GM23338 (cell line): ENCODE results near the gene SGCG.

Experiments
- CREB1 ChIP-seq: fragments of 250-450 bp; sonication (Bioruptor Pico); IDR thresholded peaks from 2 replicates; pipeline ENCODE4 v1.5.0; 2020; ENCODE audit warnings: low read depth, mild to moderate bottlenecking, moderate library complexity
- EZH2 ChIP-seq: fragments of 200-600 bp; sonication (generic); IDR thresholded peaks from one replicate; pipeline ENCODE4 v1.8.0; 2017; ENCODE audit warnings: antibody characterized with exemption, mild to moderate bottlenecking, low read depth; ENCODE audit not compliant: unreplicated experiment
- EZH2phosphoT487 ChIP-seq: fragments of 200-600 bp; sonication (generic); IDR thresholded peaks from one replicate; pipeline ENCODE4 v1.8.1; 2018; ENCODE audit warnings: antibody characterized with exemption; ENCODE audit not compliant: unreplicated experiment
- JUNB ChIP-seq: IDR thresholded peaks from one replicate; pipeline ENCODE4 v1.6.1; 2016; ENCODE audit warnings: antibody characterized with exemption; ENCODE audit not compliant: unreplicated experiment
- NANOG ChIP-seq: IDR thresholded peaks from 2 replicates; pipeline ENCODE4 v1.6.1; 2016; ENCODE audit warnings: antibody characterized with exemption, borderline replicate concordance
- POLR2AphosphoS5 ChIP-seq: IDR thresholded peaks from 2 replicates; pipeline ENCODE4 v1.6.1; 2016; ENCODE audit warnings: antibody characterized with exemption, low read depth
- STAT1 ChIP-seq: IDR thresholded peaks from one replicate; pipeline ENCODE4 v1.6.1; 2016; ENCODE audit warnings: antibody characterized with exemption; ENCODE audit not compliant: unreplicated experiment
- ZNF114 ChIP-seq: fragments of 250-450 bp; sonication (Bioruptor Pico); IDR thresholded peaks from 2 replicates; pipeline ENCODE4 v1.5.0; 2020; ENCODE audit warnings: mild to moderate bottlenecking, moderate library complexity
- ZNF331 ChIP-seq: fragments of 250-450 bp; sonication (Bioruptor Pico); IDR thresholded peaks from 2 replicates; pipeline ENCODE4 v1.5.0; 2020; ENCODE audit warnings: low read depth, mild to moderate bottlenecking, moderate library complexity
- TF ChIP-seq, protein P1 (sequence below), 2 experiments: fragments of 200-600 bp in 1 of 2; sonication (generic) in 1 of 2; conservative IDR thresholded peaks; 2 replicates each; pipeline versions ENCODE4 v1.5.1 to v1.6.1; 2016 to 2017; ENCODE audit warnings: antibody characterized with exemption in 2 of 2, low read depth in 2 of 2, mild to moderate bottlenecking in 2 of 2, moderate library complexity in 1 of 2
- TF ChIP-seq, protein P2 (sequence below): IDR thresholded peaks from 2 replicates; pipeline ENCODE4 v1.6.1; 2016; ENCODE audit warnings: antibody characterized with exemption
- TF ChIP-seq, protein P3 (sequence below): IDR thresholded peaks from one replicate; pipeline ENCODE4 v1.6.1; 2018; ENCODE audit warnings: antibody characterized with exemption; ENCODE audit not compliant: unreplicated experiment
- TF ChIP-seq, protein P4 (sequence below): fragments of 250-450 bp; sonication (Bioruptor Pico); IDR thresholded peaks from 2 replicates; pipeline ENCODE4 v1.5.0; 2020; ENCODE audit warnings: mild to moderate bottlenecking, moderate library complexity

DNA sequence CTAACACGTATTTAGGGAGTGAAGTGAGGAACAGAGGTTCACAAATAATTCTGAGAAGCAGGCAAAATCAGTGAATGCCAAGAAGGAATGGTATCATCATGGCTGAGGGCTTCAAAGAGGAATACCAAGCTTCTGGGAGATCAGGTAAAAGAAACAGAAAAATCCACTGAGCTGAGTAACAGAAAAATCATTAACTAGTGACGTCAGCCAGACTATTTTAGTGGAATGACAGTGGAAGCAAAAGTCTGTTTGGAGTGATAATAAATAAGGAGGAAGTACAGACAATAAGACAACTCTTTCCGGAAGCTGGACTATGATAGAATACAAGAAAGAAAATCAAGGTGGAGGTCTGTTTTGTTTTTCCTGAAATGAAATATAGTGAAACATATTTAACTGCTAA is 169.2 kb downstream of the SGCG start:
- TF ChIP-seq, protein P1, sequence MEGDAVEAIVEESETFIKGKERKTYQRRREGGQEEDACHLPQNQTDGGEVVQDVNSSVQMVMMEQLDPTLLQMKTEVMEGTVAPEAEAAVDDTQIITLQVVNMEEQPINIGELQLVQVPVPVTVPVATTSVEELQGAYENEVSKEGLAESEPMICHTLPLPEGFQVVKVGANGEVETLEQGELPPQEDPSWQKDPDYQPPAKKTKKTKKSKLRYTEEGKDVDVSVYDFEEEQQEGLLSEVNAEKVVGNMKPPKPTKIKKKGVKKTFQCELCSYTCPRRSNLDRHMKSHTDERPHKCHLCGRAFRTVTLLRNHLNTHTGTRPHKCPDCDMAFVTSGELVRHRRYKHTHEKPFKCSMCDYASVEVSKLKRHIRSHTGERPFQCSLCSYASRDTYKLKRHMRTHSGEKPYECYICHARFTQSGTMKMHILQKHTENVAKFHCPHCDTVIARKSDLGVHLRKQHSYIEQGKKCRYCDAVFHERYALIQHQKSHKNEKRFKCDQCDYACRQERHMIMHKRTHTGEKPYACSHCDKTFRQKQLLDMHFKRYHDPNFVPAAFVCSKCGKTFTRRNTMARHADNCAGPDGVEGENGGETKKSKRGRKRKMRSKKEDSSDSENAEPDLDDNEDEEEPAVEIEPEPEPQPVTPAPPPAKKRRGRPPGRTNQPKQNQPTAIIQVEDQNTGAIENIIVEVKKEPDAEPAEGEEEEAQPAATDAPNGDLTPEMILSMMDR (conservative IDR thresholded peaks at IDR 0.05; ENCODE audit: low read depth in 2 of 2): no peak
- TF ChIP-seq EZH2phosphoT487: no peak
- no peak for TF ChIP-seq EZH2
- no peak for TF ChIP-seq CREB1 (CRISPR knock-in tag)
- no peak for TF ChIP-seq POLR2AphosphoS5
- TF ChIP-seq ZNF114 (CRISPR knock-in tag): no peak
- no peak for TF ChIP-seq JUNB
- TF ChIP-seq NANOG: no peak
- TF ChIP-seq, protein P2, sequence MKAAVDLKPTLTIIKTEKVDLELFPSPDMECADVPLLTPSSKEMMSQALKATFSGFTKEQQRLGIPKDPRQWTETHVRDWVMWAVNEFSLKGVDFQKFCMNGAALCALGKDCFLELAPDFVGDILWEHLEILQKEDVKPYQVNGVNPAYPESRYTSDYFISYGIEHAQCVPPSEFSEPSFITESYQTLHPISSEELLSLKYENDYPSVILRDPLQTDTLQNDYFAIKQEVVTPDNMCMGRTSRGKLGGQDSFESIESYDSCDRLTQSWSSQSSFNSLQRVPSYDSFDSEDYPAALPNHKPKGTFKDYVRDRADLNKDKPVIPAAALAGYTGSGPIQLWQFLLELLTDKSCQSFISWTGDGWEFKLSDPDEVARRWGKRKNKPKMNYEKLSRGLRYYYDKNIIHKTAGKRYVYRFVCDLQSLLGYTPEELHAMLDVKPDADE: no peak
- TF ChIP-seq, protein P3, sequence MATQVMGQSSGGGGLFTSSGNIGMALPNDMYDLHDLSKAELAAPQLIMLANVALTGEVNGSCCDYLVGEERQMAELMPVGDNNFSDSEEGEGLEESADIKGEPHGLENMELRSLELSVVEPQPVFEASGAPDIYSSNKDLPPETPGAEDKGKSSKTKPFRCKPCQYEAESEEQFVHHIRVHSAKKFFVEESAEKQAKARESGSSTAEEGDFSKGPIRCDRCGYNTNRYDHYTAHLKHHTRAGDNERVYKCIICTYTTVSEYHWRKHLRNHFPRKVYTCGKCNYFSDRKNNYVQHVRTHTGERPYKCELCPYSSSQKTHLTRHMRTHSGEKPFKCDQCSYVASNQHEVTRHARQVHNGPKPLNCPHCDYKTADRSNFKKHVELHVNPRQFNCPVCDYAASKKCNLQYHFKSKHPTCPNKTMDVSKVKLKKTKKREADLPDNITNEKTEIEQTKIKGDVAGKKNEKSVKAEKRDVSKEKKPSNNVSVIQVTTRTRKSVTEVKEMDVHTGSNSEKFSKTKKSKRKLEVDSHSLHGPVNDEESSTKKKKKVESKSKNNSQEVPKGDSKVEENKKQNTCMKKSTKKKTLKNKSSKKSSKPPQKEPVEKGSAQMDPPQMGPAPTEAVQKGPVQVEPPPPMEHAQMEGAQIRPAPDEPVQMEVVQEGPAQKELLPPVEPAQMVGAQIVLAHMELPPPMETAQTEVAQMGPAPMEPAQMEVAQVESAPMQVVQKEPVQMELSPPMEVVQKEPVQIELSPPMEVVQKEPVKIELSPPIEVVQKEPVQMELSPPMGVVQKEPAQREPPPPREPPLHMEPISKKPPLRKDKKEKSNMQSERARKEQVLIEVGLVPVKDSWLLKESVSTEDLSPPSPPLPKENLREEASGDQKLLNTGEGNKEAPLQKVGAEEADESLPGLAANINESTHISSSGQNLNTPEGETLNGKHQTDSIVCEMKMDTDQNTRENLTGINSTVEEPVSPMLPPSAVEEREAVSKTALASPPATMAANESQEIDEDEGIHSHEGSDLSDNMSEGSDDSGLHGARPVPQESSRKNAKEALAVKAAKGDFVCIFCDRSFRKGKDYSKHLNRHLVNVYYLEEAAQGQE: no peak
- no peak for TF ChIP-seq STAT1
- TF ChIP-seq ZNF331 (CRISPR knock-in tag): no peak
- TF ChIP-seq, protein P4, sequence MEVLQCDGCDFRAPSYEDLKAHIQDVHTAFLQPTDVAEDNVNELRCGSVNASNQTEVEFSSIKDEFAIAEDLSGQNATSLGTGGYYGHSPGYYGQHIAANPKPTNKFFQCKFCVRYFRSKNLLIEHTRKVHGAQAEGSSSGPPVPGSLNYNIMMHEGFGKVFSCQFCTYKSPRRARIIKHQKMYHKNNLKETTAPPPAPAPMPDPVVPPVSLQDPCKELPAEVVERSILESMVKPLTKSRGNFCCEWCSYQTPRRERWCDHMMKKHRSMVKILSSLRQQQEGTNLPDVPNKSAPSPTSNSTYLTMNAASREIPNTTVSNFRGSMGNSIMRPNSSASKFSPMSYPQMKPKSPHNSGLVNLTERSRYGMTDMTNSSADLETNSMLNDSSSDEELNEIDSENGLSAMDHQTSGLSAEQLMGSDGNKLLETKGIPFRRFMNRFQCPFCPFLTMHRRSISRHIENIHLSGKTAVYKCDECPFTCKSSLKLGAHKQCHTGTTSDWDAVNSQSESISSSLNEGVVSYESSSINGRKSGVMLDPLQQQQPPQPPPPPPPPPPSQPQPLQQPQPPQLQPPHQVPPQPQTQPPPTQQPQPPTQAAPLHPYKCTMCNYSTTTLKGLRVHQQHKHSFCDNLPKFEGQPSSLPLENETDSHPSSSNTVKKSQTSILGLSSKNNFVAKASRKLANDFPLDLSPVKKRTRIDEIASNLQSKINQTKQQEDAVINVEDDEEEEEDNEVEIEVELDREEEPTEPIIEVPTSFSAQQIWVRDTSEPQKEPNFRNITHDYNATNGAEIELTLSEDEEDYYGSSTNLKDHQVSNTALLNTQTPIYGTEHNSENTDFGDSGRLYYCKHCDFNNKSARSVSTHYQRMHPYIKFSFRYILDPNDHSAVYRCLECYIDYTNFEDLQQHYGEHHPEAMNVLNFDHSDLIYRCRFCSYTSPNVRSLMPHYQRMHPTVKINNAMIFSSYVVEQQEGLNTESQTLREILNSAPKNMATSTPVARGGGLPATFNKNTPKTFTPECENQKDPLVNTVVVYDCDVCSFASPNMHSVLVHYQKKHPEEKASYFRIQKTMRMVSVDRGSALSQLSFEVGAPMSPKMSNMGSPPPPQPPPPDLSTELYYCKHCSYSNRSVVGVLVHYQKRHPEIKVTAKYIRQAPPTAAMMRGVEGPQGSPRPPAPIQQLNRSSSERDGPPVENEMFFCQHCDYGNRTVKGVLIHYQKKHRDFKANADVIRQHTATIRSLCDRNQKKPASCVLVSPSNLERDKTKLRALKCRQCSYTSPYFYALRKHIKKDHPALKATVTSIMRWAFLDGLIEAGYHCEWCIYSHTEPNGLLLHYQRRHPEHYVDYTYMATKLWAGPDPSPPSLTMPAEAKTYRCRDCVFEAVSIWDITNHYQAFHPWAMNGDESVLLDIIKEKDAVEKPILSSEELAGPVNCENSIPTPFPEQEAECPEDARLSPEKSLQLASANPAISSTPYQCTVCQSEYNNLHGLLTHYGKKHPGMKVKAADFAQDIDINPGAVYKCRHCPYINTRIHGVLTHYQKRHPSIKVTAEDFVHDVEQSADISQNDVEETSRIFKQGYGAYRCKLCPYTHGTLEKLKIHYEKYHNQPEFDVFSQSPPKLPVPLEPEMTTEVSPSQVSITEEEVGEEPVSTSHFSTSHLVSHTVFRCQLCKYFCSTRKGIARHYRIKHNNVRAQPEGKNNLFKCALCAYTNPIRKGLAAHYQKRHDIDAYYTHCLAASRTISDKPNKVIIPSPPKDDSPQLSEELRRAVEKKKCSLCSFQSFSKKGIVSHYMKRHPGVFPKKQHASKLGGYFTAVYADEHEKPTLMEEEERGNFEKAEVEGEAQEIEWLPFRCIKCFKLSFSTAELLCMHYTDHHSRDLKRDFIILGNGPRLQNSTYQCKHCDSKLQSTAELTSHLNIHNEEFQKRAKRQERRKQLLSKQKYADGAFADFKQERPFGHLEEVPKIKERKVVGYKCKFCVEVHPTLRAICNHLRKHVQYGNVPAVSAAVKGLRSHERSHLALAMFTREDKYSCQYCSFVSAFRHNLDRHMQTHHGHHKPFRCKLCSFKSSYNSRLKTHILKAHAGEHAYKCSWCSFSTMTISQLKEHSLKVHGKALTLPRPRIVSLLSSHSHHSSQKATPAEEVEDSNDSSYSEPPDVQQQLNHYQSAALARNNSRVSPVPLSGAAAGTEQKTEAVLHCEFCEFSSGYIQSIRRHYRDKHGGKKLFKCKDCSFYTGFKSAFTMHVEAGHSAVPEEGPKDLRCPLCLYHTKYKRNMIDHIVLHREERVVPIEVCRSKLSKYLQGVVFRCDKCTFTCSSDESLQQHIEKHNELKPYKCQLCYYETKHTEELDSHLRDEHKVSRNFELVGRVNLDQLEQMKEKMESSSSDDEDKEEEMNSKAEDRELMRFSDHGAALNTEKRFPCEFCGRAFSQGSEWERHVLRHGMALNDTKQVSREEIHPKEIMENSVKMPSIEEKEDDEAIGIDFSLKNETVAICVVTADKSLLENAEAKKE: no peak
